Stomach (tissue), 19 donors: ENCODE data around the gene UGT1A1. TPM values are rescaled to one million over a fixed set of nuclear protein-coding genes. Genes with fewer than 3 reads are reported as not detected.

ENCODE experiments used
- DNase-seq, 2 donors: peaks; one replicate each; pipeline versions ENCODE4 v3.0.0 to v3.0.0-alpha.2; 2013 to 2019
- H3K27ac ChIP-seq, 5 donors: fragments of 200-600 bp in 4 of 5; sonication (generic) in 4 of 5; one replicate each; pipeline ENCODE4 v1.5.1; 2013 to 2019; ENCODE audit warnings: mild to moderate bottlenecking in 1 of 5, moderate library complexity in 1 of 5
- H3K27me3 ChIP-seq, 3 donors: fragments of 200-600 bp; sonication (generic); one replicate each; pipeline ENCODE4 v1.5.1; 2017 to 2019; ENCODE audit warnings: mixed run types in 1 of 3
- H3K36me3 ChIP-seq, 4 donors: fragments of 200-600 bp; sonication (generic); 1 replicate in 3 of 4; 2 replicates in 1 of 4; pipeline ENCODE4 v1.5.1; 2016 to 2019
- H3K4me1 ChIP-seq, 4 donors: fragments of 200-600 bp; sonication (generic); one replicate each; pipeline ENCODE4 v1.5.1; 2016 to 2019
- H3K4me3 ChIP-seq, 4 donors: fragments of 200-600 bp; sonication (generic) in 3 of 4; one replicate each; pipeline ENCODE4 v1.5.1; 2016 to 2019; ENCODE audit warnings: mild to moderate bottlenecking in 1 of 4
- H3K9me3 ChIP-seq, 4 donors: fragments of 200-600 bp; sonication (generic); one replicate each; pipeline ENCODE4 v1.5.1; 2016 to 2019
- CTCF ChIP-seq, 7 experiments: fragments of 450-650 bp in 4 of 7; fragments of 200-600 bp in 3 of 7; sonication (generic) in 3 of 7; IDR thresholded peaks; one replicate each; pipeline ENCODE4 v1.5.1; 2016 to 2019; ENCODE audit warnings: antibody characterized with exemption in 7 of 7, control low read depth in 2 of 7, mild to moderate bottlenecking in 1 of 7
- EP300 ChIP-seq: sonication (generic); formaldehyde crosslinking; IDR thresholded peaks from one replicate; pipeline ENCODE4 v1.6.1; 2017; ENCODE audit warnings: antibody characterized with exemption
- POLR2A ChIP-seq, 4 donors: fragments of 450-650 bp; IDR thresholded peaks; one replicate each; pipeline ENCODE4 v1.6.1; 2016; ENCODE audit warnings: antibody characterized with exemption in 4 of 4, control low read depth in 2 of 4, mild to moderate bottlenecking in 1 of 4, moderate library complexity in 1 of 4
- POLR2AphosphoS5 ChIP-seq, 3 donors: sonication (generic); formaldehyde crosslinking; IDR thresholded peaks; one replicate each; pipeline ENCODE4 v1.6.1; 2016; ENCODE audit warnings: antibody characterized with exemption in 3 of 3
- WGBS, 5 donors: extraction: QIAGEN DNeasy Blood & Tissue Kit in 3 of 5; methylation state at CpG; one replicate each; pipeline versions ENCODE4 v1.1.5 to v1.1.7; 2013 to 2018; 5-methylcytosine and 5-hydroxymethylcytosine counted together
- intact Hi-C: fragments of 100-400 bp; cut with DNase I; formaldehyde crosslinking; loops from one replicate; pipeline ENCODE4 v1.15.1; 2023; ENCODE audit warnings: low total_unique reads
- long read RNA-seq, 10 donors: transcript quantifications; one replicate each; lab custom pipeline, GENCODE V29; 2026
- polyA plus RNA-seq, 3 donors: library from polyadenylated mRNA; stranded (reverse); fragments of 200-250 nt; gene quantifications; one replicate each; pipeline ENCODE4 v1.2.3, GENCODE V29; 2013
- total RNA-seq, 5 donors: library from RNA; depleted of rRNA; stranded (reverse); fragments of >200 nt; gene quantifications; one replicate each; pipeline versions ENCODE4 v1.1.0 to v1.2.3, GENCODE V29; 2014 to 2016
- donor health status: healthy with polysubstance abuse.
- donor health status: Bipolar disorder and iron deficiency.
- donor health status: healthy.

The UGT1A1 gene
- total RNA-seq, result 10 to 100 TPM in 1 of 5 donors, 1 to 10 TPM in 1, under 1 TPM in 2, not detected in 1; 0.73 to 73.0 (median 3.3) TPM
- under 1 TPM in 1 of 3 donors, not detected in 2; 0.43 TPM for polyA plus RNA-seq
- long read RNA-seq, donor 1, result 0 reads
- long read RNA-seq, donor 2, result 0 reads
- long read RNA-seq, donor 3, result 0 reads
- long read RNA-seq, donor 4, result 0 reads
- long read RNA-seq, donor 5, result 0 reads
- long read RNA-seq, donor 6, result 0 reads
- long read RNA-seq, donor 7, result 0 reads
- long read RNA-seq, donor 8, result 0 reads
- long read RNA-seq, donor 9, result 0 reads
- long read RNA-seq, donor 10, result 0 reads

- Histone ChIP-seq H3K9me3 (no peaks in the 10 kb centered on the region), H3K27me3 (no peaks in the 10 kb centered on the region), H3K27ac (no peak within 1 kb of the TSS), H3K4me3 (no peak within 1 kb of the TSS), H3K4me1 (peaks cover 0 to 5% (median 0%) of the 10 kb centered on the region in 4 donors), H3K36me3 (no peaks in the 10 kb centered on the region)
- 72 to 80% (median 77%) methylated on average over 6 of the region's 6 CpGs for WGBS, 5 donors
- TF ChIP-seq POLR2AphosphoS5 (IDR thresholded peaks at IDR 0.05) (no peak), CTCF (IDR thresholded peaks at IDR 0.05) (no peak), POLR2A (IDR thresholded peaks at IDR 0.05) (no peak), EP300 (no peak)
- intact Hi-C loops, result no loop called here
- DNase-seq, result peak in 1 of 2 donors; percentile 36
Measured at GRCh38 chr2:233760043-233760442, at the start of gene UGT1A1. UGT1A1 (plus strand) TSS chr2:233760270; CDS start chr2:233760288, 18 bp downstream.

GRCh38 chr2:233711312-233712008, 48.6 kb upstream of the UGT1A1 start:
- peak in 1 of 3 donors; percentile 53 for TF ChIP-seq POLR2AphosphoS5 (IDR thresholded peaks at IDR 0.05)
- TF ChIP-seq EP300, result no peak
- TF ChIP-seq POLR2A (IDR thresholded peaks at IDR 0.05), result no peak
- peak in 6 of 7 experiments; percentile 20 to 85 (median 78) for TF ChIP-seq CTCF (IDR thresholded peaks at IDR 0.05)
- peaks cover 6 to 24% (median 8%) of the 10 kb centered on the region in 4 donors for H3K4me1 ChIP-seq
- WGBS, 5 donors, result 30 to 39% (median 36%) methylated on average over 9 to 11 of the region's 11 CpGs
- no peak overlapping the region for H3K4me3 ChIP-seq
- intact Hi-C loops, result no loop called here
- no peak overlapping the region for H3K27ac ChIP-seq
- no peaks in the 10 kb centered on the region for H3K27me3 ChIP-seq
- no peaks in the 10 kb centered on the region for H3K36me3 ChIP-seq
- H3K9me3 ChIP-seq, result no peaks in the 10 kb centered on the region
- DNase-seq, result peak; percentile 88

- WGBS, 5 donors, result 78 to 88% (median 83%) methylated on average over 14 of the region's 14 CpGs
- no peaks in the 10 kb centered on the region for H3K36me3 ChIP-seq
- peaks cover 0 to 12% (median 5%) of the 10 kb centered on the region in 4 donors for H3K4me1 ChIP-seq
- no peak within 1 kb of the TSS for H3K27ac ChIP-seq
- no peak for TF ChIP-seq CTCF (IDR thresholded peaks at IDR 0.05)
- TF ChIP-seq EP300, result no peak
- TF ChIP-seq POLR2A (IDR thresholded peaks at IDR 0.05), result no peak
- TF ChIP-seq POLR2AphosphoS5 (IDR thresholded peaks at IDR 0.05), result no peak
- no peak within 1 kb of the TSS for H3K4me3 ChIP-seq
- intact Hi-C loops, result no loop called here
- DNase-seq, result no peak
- H3K27me3 ChIP-seq, result peaks cover 0 to 4% (median 0%) of the 10 kb centered on the region in 3 donors
- no peaks in the 10 kb centered on the region for H3K9me3 ChIP-seq
Measured at GRCh38 chr2:233712611-233713261, 47.3 kb upstream of the UGT1A1 start, which contains the start of gene UGT1A5. UGT1A5 (plus strand) TSS chr2:233712907; CDS start chr2:233712992, 85 bp downstream.

- peaks cover 0 to 10% (median 3%) of the 10 kb centered on the region in 4 donors for H3K4me1 ChIP-seq
- intact Hi-C loops, result no loop called here
- H3K36me3 ChIP-seq, result no peaks in the 10 kb centered on the region
- WGBS, 5 donors, result 75 to 90% (median 81%) methylated on average over 7 of the region's 7 CpGs
- no peak for DNase-seq
- no peak overlapping the region for H3K4me3 ChIP-seq
- TF ChIP-seq POLR2AphosphoS5 (IDR thresholded peaks at IDR 0.05), result no peak
- no peak for TF ChIP-seq EP300
- no peak for TF ChIP-seq POLR2A (IDR thresholded peaks at IDR 0.05)
- no peak for TF ChIP-seq CTCF (IDR thresholded peaks at IDR 0.05)
- no peaks in the 10 kb centered on the region for H3K9me3 ChIP-seq
- H3K27me3 ChIP-seq, result peaks cover 0 to 4% (median 0%) of the 10 kb centered on the region in 3 donors
- no peak overlapping the region for H3K27ac ChIP-seq
Measured at GRCh38 chr2:233713262-233713615, 46.8 kb upstream of the UGT1A1 start.
